Body of pancreas (tissue), 4 donors: ENCODE results near the gene DMRTA1. TPM values are rescaled to one million over a fixed set of nuclear protein-coding genes. Genes with fewer than 3 reads are reported as not detected.

ENCODE experiments used
- ATAC-seq: fragments of 150-250 bp; one replicate; pipeline ENCODE4 v1.9.1; 2016
- DNase-seq, 4 donors: peaks; one replicate each; pipeline ENCODE4 v3.0.0-alpha.2; 2019
- H3K27ac ChIP-seq, 4 donors: fragments of 200-600 bp; sonication (generic); 1 replicate in 3 of 4; 2 replicates in 1 of 4; pipeline versions ENCODE4 v1.5.1 to v1.6.1; 2016 to 2019; ENCODE audit warnings: mild to moderate bottlenecking in 1 of 4, mixed read lengths in 1 of 4, moderate library complexity in 1 of 4
- H3K27me3 ChIP-seq, 2 donors: fragments of 200-600 bp; sonication (generic); one replicate each; pipeline ENCODE4 v1.6.0; 2016; ENCODE audit warnings: mild to moderate bottlenecking in 1 of 2
- H3K36me3 ChIP-seq, 2 donors: fragments of 200-600 bp; sonication (generic); replicated peaks in 1 of 2; 2 replicates each; pipeline ENCODE4 v1.5.1; 2016; ENCODE audit warnings: low read depth in 2 of 2; ENCODE audit not compliant: insufficient read depth in 1 of 2
- H3K4me1 ChIP-seq: fragments of 200-600 bp; sonication (generic); one replicate; pipeline ENCODE4 v1.6.0; 2016
- H3K4me3 ChIP-seq, 2 donors: fragments of 200-600 bp; sonication (generic); 1 replicate in 1 of 2; 2 replicates in 1 of 2; pipeline ENCODE4 v1.5.1; 2016 to 2019
- H3K9me3 ChIP-seq, 3 donors: fragments of 200-600 bp; sonication (generic); 1 replicate in 2 of 3; 2 replicates in 1 of 3; pipeline ENCODE4 v1.5.1; 2016
- CTCF ChIP-seq, 7 experiments: fragments of 450-650 bp in 4 of 7; fragments of 200-600 bp in 3 of 7; sonication (generic) in 3 of 7; IDR thresholded peaks; one replicate each; pipeline ENCODE4 v1.5.1; 2016 to 2019; ENCODE audit warnings: antibody characterized with exemption in 7 of 7
- POLR2A ChIP-seq, 3 donors: fragments of 450-650 bp; IDR thresholded peaks; one replicate each; pipeline ENCODE4 v1.6.1; 2016; ENCODE audit warnings: antibody characterized with exemption in 3 of 3, mild to moderate bottlenecking in 2 of 3
- WGBS, 2 donors: methylation state at CpG; one replicate each; pipeline ENCODE4 v1.1.5; 2017; 5-methylcytosine and 5-hydroxymethylcytosine counted together
- intact Hi-C: fragments of 100-400 bp; cut with DNase I; formaldehyde crosslinking; loops from one replicate; pipeline ENCODE4 v1.15.1; 2023
- total RNA-seq, 2 donors: library from RNA; depleted of rRNA; stranded (reverse); fragments of >200 nt; gene quantifications; one replicate each; pipeline ENCODE4 v1.1.0, GENCODE V29; 2016

Gene DMRTA1
- total RNA-seq, 2 donors from 2014 or later: 3.3 to 4.4 TPM

- DNase-seq: peak; percentile 72 to 80 (median 77)
- TF ChIP-seq CTCF (IDR thresholded peaks at IDR 0.05) (peak in 1 of 7 experiments; percentile 16), POLR2A (IDR thresholded peaks at IDR 0.05) (peak; percentile 56 to 73 (median 63))
- no peaks in the 10 kb centered on the region for H3K27me3 ChIP-seq
- intact Hi-C loops: no loop called here
- peaks cover 27% of the 10 kb centered on the region for H3K4me1 ChIP-seq
- WGBS, 2 donors: 1% methylated on average over 68 of the region's 70 CpGs; no CpG with 5 or more reads in 1 of the 2 donors
- peak overlapping the region; percentile 79 to 96 (median 94) for H3K27ac ChIP-seq
- ATAC-seq: peak; percentile 86
- no peaks in the 10 kb centered on the region for H3K9me3 ChIP-seq
- H3K36me3 ChIP-seq: peaks cover 0 to 2% of the 10 kb centered on the region in 2 donors
- peak overlapping the region; percentile 18 to 38 for H3K4me3 ChIP-seq
These were observed 460 bp downstream of the DMRTA1 start for GRCh38 chr9:22446950-22447617.

GRCh38 chr9:22447618-22448305 lies 1.1 kb downstream of the DMRTA1 start:
- ATAC-seq (peak; percentile 33), DNase-seq (peak in 3 of 4 donors; percentile 19 to 41 (median 32))
- Histone ChIP-seq H3K4me3 (peak overlapping the region; percentile 18 to 38), H3K27me3 (no peaks in the 10 kb centered on the region), H3K36me3 (peaks cover 0 to 2% of the 10 kb centered on the region in 2 donors), H3K9me3 (no peaks in the 10 kb centered on the region), H3K4me1 (peaks cover 27% of the 10 kb centered on the region), H3K27ac (peak overlapping the region; percentile 79 to 96 (median 94))
- 5 to 7% methylated on average over 11 to 17 of the region's 17 CpGs for WGBS, 2 donors
- no peak for TF ChIP-seq CTCF (IDR thresholded peaks at IDR 0.05)
- no peak for TF ChIP-seq POLR2A (IDR thresholded peaks at IDR 0.05)
- intact Hi-C loops: no loop called here

GRCh38 chr9:22449719-22450118 lies 3.1 kb downstream of the DMRTA1 start:
- peaks cover 0 to 2% of the 10 kb centered on the region in 2 donors for H3K36me3 ChIP-seq
- H3K9me3 ChIP-seq: no peaks in the 10 kb centered on the region
- TF ChIP-seq CTCF (IDR thresholded peaks at IDR 0.05) (no peak), POLR2A (IDR thresholded peaks at IDR 0.05) (no peak)
- no peaks in the 10 kb centered on the region for H3K27me3 ChIP-seq
- no peak overlapping the region for H3K4me3 ChIP-seq
- peaks cover 27% of the 10 kb centered on the region for H3K4me1 ChIP-seq
- ATAC-seq: no peak
- intact Hi-C loops: loop anchor here (10.0 kb wide), 2 partner anchors 145 to 205 kb away; no protein-coding TSS in a partner anchor
- no peak for DNase-seq
- peak overlapping the region in 1 of 4 donors; percentile 6 for H3K27ac ChIP-seq

GRCh38 chr9:22452415-22453010 lies 5.9 kb downstream of the DMRTA1 start:
- Histone ChIP-seq H3K27me3 (no peaks in the 10 kb centered on the region), H3K4me1 (peaks cover 22% of the 10 kb centered on the region), H3K27ac (no peak overlapping the region), H3K4me3 (no peak overlapping the region), H3K36me3 (peaks cover 0 to 2% of the 10 kb centered on the region in 2 donors), H3K9me3 (no peaks in the 10 kb centered on the region)
- TF ChIP-seq CTCF (IDR thresholded peaks at IDR 0.05): peak; percentile 56 to 94 (median 72)
- TF ChIP-seq POLR2A (IDR thresholded peaks at IDR 0.05): no peak
- intact Hi-C loops: loop anchor here (10.0 kb wide), 2 partner anchors 148 to 208 kb away; no protein-coding TSS in a partner anchor
- ATAC-seq: peak; percentile 45
- peak; percentile 43 to 71 (median 60) for DNase-seq
- 19 to 20% methylated on average over 4 of the region's 4 CpGs for WGBS, 2 donors
